HG02981 (cell line): Measurements from ENCODE around the gene CCNK.

ENCODE experiments used
- ATAC-seq: cut with Tn5 transposase; IDR thresholded peaks from one replicate; pipeline ENCODE4 v1.9.1; 2021; ENCODE audit warnings: mild to moderate bottlenecking, moderate library complexity; ENCODE audit not compliant: unreplicated experiment

The CCNK gene

DNA sequence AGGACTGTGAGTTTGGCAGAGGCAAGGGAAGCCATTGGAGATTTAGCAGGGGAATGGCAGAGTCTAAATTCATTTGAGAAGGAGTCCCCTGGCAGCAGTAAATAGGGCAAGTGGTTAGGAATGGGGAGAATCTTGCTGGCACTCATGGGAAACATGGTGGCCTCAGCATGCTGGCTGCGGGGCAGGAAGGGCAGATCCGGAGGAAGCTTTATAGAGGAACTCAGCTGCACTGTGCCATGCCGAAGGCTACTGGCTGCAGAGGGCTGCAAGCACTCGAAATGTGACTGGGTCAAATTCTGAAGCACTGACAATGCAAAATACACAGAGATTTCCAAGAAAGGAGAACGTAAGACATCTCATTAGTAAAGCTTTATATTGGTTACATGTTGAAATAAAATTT, 23.9 kb downstream of the CCNK start:
- ATAC-seq: no peak

DNA sequence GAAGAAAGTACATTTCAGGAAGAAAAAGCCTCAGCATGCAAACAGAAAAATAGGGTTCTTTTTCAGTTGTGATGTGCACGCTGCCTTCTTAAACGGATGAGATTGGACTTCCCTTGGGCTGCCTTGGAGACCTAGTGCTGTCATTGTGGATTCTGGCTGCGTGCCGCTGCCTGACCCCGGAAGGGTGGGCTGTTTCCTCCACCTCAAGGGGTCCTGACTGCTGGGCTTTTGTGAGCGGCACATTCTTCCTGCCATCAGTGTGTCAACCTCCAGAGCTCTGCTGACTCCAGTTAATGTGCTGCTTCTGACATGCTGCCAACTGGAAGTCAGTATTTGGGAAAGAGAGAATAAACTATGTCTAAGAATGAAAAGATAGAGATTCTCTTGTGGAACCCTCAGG, 25.1 kb downstream of the CCNK start:
- no peak for ATAC-seq

GRCh38 chr14:99507860-99508640, 26.8 kb downstream of the CCNK start:
- no peak for ATAC-seq

DNA sequence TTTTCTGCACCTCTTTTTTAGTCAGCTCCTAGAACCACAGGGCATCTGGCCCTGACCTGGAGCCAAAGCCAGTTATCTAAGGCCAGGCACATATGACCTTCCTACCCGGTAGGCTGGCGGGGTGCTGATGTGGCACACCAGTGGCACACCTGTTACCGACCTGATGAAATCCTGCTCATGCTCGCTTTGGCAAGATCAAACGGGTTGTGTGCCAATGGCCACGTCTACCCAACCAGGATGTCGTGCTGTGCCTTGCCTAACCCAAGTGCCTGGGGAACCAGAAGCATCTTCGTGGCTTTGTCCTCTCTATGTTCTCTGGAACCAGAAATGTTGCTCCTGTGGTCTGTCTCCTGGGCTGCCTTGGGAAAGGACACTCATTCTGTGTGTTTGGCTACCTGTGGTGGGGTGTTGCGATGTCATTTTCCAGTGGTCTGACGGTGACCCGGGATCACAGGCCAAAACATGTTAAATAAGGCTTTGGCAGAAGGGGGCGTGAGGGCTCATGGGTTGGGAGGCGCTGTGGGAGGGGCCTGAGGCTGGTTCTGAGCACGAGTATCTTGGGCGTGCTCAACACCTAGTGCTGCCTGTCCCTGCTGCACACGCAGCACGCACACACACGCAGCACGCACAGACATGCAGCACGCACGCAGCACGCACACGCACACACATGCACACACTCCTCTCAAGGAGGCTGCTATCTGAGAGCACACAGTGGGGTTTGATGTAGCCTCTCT, 27.9 kb downstream of the CCNK start:
- no peak for ATAC-seq

DNA sequence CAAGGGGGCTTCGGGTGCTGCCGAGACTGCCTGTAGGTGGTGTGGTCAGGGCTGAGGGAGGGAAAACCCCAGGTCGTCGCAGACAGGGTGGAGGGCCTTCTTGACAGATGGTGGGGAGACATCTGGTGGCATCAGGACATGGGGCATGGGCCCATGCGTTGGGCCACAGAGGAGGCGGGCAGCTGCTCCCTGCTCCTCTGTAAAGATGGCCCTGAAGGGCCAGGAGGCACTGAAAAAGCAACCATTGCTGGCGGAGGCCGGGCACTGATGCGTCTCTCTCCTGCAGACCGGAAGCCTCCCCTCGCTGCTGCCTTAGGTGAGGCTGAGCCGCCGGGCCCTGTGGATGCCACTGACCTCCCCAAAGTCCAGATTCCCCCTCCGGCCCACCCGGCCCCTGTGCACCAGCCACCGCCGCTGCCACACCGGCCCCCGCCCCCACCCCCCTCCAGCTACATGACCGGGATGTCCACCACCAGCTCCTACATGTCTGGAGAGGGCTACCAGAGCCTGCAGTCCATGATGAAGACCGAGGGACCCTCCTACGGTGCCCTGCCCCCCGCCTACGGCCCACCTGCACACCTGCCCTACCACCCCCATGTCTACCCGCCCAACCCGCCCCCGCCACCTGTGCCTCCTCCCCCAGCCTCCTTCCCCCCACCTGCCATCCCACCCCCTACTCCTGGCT, 28.8 kb downstream of the CCNK start:
- no peak for ATAC-seq

GRCh38 chr14:99510556-99511139, 29.4 kb downstream of the CCNK start:
- no peak for ATAC-seq

- ATAC-seq: no peak
Measured at GRCh38 chr14:99511421-99512109, 30.4 kb downstream of the CCNK start.

DNA sequence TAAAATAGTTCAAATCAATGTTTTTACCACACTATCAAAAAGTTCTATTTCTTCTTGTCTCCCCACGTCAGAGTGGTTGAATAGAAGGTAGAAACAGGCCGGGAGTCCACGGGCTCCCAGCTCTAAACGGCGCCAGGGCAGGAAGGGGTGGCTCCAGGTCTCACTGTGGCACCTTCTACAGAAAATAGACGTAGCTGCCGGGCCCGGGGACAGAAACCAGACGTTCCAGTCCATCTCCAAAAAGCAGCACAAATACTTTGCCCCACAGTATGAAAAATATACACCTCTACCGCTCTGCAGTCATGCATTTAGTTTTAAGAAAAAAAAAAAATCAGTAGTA, 30.9 kb downstream of the CCNK start:
- ATAC-seq: no peak

- ATAC-seq: no peak
Measured at GRCh38 chr14:99512571-99513182, 31.5 kb downstream of the CCNK start.

GRCh38 chr14:99513183-99513694, 32.0 kb downstream of the CCNK start:
- ATAC-seq: no peak

- no peak for ATAC-seq
Measured at GRCh38 chr14:99513946-99514551, 32.8 kb downstream of the CCNK start.

GRCh38 chr14:99514552-99515300, 33.5 kb downstream of the CCNK start:
- ATAC-seq: no peak

DNA sequence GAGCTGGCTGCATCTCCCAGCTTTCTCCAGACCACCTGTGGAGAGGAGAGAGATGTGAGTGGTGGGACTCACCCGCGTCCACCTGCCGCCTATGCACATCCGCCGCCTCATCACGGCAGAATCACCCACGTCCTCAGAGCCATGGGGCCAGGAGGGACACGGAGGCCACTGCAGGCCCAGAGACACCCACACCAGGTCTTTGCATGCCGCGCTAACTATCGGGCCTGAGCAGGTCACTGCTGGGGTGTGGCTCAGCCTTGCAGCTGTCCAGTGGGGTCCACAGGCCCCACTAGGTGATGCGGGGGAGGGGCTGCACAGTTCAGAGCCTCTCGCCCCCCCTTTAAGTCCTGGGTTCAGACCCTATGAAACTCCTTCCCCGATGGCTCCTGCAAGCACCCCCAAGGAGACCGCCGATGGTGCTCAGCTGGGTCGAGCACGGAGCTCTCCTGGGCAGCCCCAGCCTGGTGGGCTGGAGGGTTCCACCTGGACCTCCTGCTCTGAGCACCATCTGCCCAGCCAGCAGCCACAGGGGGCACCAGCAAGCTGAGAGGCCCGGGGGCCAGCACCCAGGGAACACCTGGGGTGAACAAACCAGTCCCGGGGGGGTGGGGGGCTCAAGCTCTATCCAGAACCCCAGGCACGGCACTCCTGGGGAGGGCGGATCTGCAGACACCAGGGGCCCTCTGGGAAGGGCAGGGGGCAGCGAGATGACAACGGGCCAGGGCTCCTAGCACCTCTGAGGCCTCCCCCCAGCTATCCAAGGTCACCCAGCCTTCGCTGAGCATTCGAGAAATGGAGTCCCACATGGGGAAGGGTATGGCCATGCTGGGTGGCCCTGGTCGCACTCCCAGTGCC, 34.3 kb downstream of the CCNK start:
- no peak for ATAC-seq

DNA sequence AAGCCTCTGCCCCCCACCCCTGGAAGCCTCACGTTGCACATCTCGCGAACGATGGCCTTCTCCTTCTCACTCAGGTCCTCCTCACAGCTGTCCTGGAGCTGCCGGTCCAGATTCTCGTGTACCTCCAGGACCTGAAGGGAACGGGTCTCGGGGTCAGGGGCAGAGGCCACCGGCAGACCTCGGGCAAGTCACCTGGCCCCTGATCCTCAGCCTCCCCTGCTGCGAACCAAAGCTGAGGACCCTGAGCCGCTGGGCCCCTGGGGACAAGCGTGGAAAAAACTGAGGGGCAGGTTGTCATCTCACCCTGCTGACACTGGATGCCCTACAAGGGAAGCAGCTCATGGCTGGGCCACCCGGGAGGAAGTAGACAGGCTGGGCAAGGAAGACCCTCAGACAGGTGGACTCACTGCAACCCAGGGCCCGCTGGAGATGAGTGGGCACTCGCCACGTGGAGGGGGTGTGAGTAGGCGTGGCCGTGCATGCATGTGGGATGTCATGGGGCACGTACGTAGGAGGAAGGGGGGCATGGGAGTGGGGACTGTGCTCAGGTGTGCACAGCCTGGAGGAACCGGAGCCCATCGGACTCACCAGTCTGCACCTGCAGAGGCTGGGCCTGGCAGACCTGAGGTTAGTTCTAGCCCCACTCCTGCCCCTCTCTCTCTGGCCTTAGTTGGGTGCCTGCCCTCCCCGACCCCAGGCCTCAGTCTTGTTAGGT, 35.1 kb downstream of the CCNK start:
- no peak for ATAC-seq

- no peak for ATAC-seq
Measured at GRCh38 chr14:99516871-99517642, 35.8 kb downstream of the CCNK start.

- no peak for ATAC-seq
Measured at GRCh38 chr14:99517643-99518381, 36.6 kb downstream of the CCNK start.
